Endothelial cell of umbilical vein (primary cell): ENCODE results near the gene UPP1. TPM values are rescaled to one million over a fixed set of nuclear protein-coding genes. Genes with fewer than 3 reads are reported as not detected.

Experiments
- BruUV-seq: library from RNA; stranded (reverse); fragments of 400-500 nt; replicated peaks from 2 replicates; lab custom pipeline; 2021; lab: Mats Ljungman, UMichigan
- CTCF ChIA-PET: fragments of 300-600, 350-600 bp; sonication (Branson Sonifier 250); formaldehyde crosslinking; loops from one replicate; lab custom pipeline; 2021; ENCODE audit warnings: antibody characterized with exemption, inconsistent platforms; lab: Charles Lee
- POLR2A ChIA-PET: fragments of 300-600, 350-600 bp; sonication (Branson Sonifier 250); formaldehyde crosslinking; loops from one replicate; lab custom pipeline; 2021; ENCODE audit warnings: antibody characterized with exemption, inconsistent platforms; lab: Charles Lee
- DNase-seq: peaks from one replicate; pipeline ENCODE4 v3.0.0-alpha.2; 2011; ENCODE audit warnings: low read depth, low spot score
- FAIRE-seq: peaks from 2 replicates; lab custom pipeline; 2011; peaks lifted over from hg19 to GRCh38; lab: Jason Lieb, UNC
- H2AFZ ChIP-seq: 2 replicates; pipeline ENCODE4 v1.6.0; 2012; ENCODE audit warnings: low read depth, low read length, control low read depth, inconsistent platforms
- H3K27ac ChIP-seq: 2 replicates; pipeline ENCODE4 v1.5.1; 2011; ENCODE audit warnings: low read depth, mild to moderate bottlenecking, control low read depth, low read length, moderate library complexity; ENCODE audit not compliant: insufficient read depth
- H3K27me3 ChIP-seq, 2 experiments: 2 replicates each; pipeline versions ENCODE4 v1.6.0 to v1.6.1; 2011; ENCODE audit warnings: low read length in 2 of 2, mixed read lengths in 1 of 2; ENCODE audit not compliant: control insufficient read depth in 2 of 2, insufficient read depth in 2 of 2
- H3K36me3 ChIP-seq, 2 experiments: 2 replicates in 1 of 2; 3 replicates in 1 of 2; pipeline ENCODE4 v1.5.1; 2011; ENCODE audit warnings: low read length in 2 of 2, mild to moderate bottlenecking in 1 of 2, moderate library complexity in 1 of 2; ENCODE audit not compliant: control insufficient read depth in 2 of 2, insufficient read depth in 2 of 2; ENCODE audit errors: extremely low read depth in 1 of 2
- H3K4me1 ChIP-seq: 3 replicates; pipeline ENCODE4 v1.5.1; 2011; ENCODE audit warnings: mild to moderate bottlenecking, low read length; ENCODE audit not compliant: control insufficient read depth, insufficient read depth; ENCODE audit errors: extremely low read depth
- H3K4me2 ChIP-seq: 2 replicates; pipeline ENCODE4 v1.6.1; 2011; ENCODE audit warnings: low read length, control low read depth, mixed read lengths; ENCODE audit not compliant: insufficient read depth
- H3K4me3 ChIP-seq, 3 experiments: fragments of 200-600 bp in 1 of 3; sonication (generic), shearing (Covaris generic) in 1 of 3; replicated peaks in 1 of 3; 2 replicates each; pipeline ENCODE4 v1.5.1; 2011 to 2016; ENCODE audit warnings: control low read depth in 3 of 3, low read length in 3 of 3, mild to moderate bottlenecking in 2 of 3, inconsistent platforms in 1 of 3, low read depth in 1 of 3, moderate library complexity in 1 of 3; ENCODE audit not compliant: insufficient read depth in 1 of 3
- H3K79me2 ChIP-seq: 2 replicates; pipeline ENCODE4 v1.6.0; 2012; ENCODE audit warnings: low read length, inconsistent platforms; ENCODE audit not compliant: control insufficient read depth, insufficient read depth
- H3K9ac ChIP-seq: replicated peaks from 2 replicates; pipeline ENCODE3; 2011; ENCODE audit warnings: low read length, control low read depth; ENCODE audit not compliant: insufficient read depth; ENCODE audit errors: extremely low read depth
- H3K9me1 ChIP-seq: replicated peaks from 3 replicates; pipeline ENCODE4 v1.6.0; 2011; ENCODE audit warnings: mild to moderate bottlenecking, low read length; ENCODE audit not compliant: control insufficient read depth, insufficient read depth; ENCODE audit errors: extremely low read depth
- H3K9me3 ChIP-seq: replicated peaks from 2 replicates; pipeline ENCODE4 v1.5.1; 2012; ENCODE audit warnings: low read length, inconsistent platforms; ENCODE audit not compliant: control insufficient read depth, insufficient read depth
- H4K20me1 ChIP-seq: replicated peaks from 2 replicates; pipeline ENCODE3; 2011; ENCODE audit warnings: mild to moderate bottlenecking, low read length; ENCODE audit not compliant: control insufficient read depth, insufficient read depth; ENCODE audit errors: extremely low read depth
- CTCF ChIP-seq, 2 donors: IDR thresholded peaks; 1 replicate in 1 of 2; 2 replicates in 1 of 2; pipeline ENCODE4 v1.5.1; 2011; ENCODE audit warnings: low read length in 2 of 2, mild to moderate bottlenecking in 2 of 2, moderate library complexity in 2 of 2, control low read depth in 1 of 2, inconsistent platforms in 1 of 2, low read depth in 1 of 2; ENCODE audit not compliant: insufficient read depth in 1 of 2; ENCODE audit errors: extremely low read depth in 1 of 2
- EZH2 ChIP-seq: IDR thresholded peaks from 2 replicates; pipeline ENCODE4 v1.6.1; 2012; ENCODE audit warnings: borderline replicate concordance, low read depth, mild to moderate bottlenecking, moderate library complexity, low read length, inconsistent platforms; ENCODE audit not compliant: severe bottlenecking
- FOS ChIP-seq: IDR thresholded peaks from 2 replicates; pipeline ENCODE4 v1.6.1; 2011; ENCODE audit warnings: mild to moderate bottlenecking, low read length, moderate library complexity, borderline replicate concordance; ENCODE audit not compliant: insufficient read depth
- GATA2 ChIP-seq: IDR thresholded peaks from 2 replicates; pipeline ENCODE4 v1.7.0; 2011; ENCODE audit warnings: low read depth, mild to moderate bottlenecking, moderate library complexity, mixed read lengths, low read length; ENCODE audit not compliant: insufficient read length, insufficient read depth
- JUN ChIP-seq: IDR thresholded peaks from 2 replicates; pipeline ENCODE4 v1.6.1; 2011; ENCODE audit warnings: borderline replicate concordance, low read depth; ENCODE audit not compliant: insufficient read length, insufficient read depth
- MAX ChIP-seq: IDR thresholded peaks from 2 replicates; pipeline ENCODE4 v1.6.1; 2011; ENCODE audit not compliant: insufficient read depth, insufficient read length
- MYC ChIP-seq: IDR thresholded peaks from one replicate; pipeline ENCODE4 v1.6.1; 2011; ENCODE audit warnings: mild to moderate bottlenecking, low read depth, low read length
- POLR2A ChIP-seq: IDR thresholded peaks from 2 replicates; pipeline ENCODE4 v1.6.1; 2012; ENCODE audit warnings: low read depth, mild to moderate bottlenecking, control low read depth, low read length
- POLR2AphosphoS5 ChIP-seq: IDR thresholded peaks from 2 replicates; pipeline ENCODE4 v1.6.1; 2012; ENCODE audit warnings: low read depth, mild to moderate bottlenecking, control low read depth, low read length, moderate library complexity; ENCODE audit not compliant: insufficient read depth
- dilution Hi-C: fragments of 300-500 bp; cut with MboI; formaldehyde crosslinking; loops from one replicate; pipeline ENCODE4 v1.15.0; 2019; ENCODE audit warnings: low sequenced_read_pairs; ENCODE audit not compliant: extremely low pct_ligation_motif_present
- intact Hi-C: fragments of 100-400 bp; cut with micrococcal nuclease; formaldehyde crosslinking; loops from one replicate; pipeline ENCODE4 v1.10.0; 2022
- polyA plus RNA-seq, 4 experiments: library from polyadenylated mRNA; depleted of rRNA in 3 of 4; stranded (reverse) in 3 of 4; unstranded in 1 of 4; fragments of >200 nt; gene quantifications; 2 replicates each; pipeline versions ENCODE4 v1.2.1 to v1.2.3, GENCODE V29; 2011 to 2012; ENCODE audit warnings: missing spikeins in 1 of 4
- total RNA-seq: library from RNA; stranded (reverse); gene quantifications from 2 replicates; pipeline ENCODE4 v1.2.3, GENCODE V29; 2021

UPP1 gene
- total and polyA plus RNA-seq, 2 donors (not counting 3 experiments of a cell fraction or from before 2014, with no cell fraction given) = 60.7 to 66.0 TPM

DNA sequence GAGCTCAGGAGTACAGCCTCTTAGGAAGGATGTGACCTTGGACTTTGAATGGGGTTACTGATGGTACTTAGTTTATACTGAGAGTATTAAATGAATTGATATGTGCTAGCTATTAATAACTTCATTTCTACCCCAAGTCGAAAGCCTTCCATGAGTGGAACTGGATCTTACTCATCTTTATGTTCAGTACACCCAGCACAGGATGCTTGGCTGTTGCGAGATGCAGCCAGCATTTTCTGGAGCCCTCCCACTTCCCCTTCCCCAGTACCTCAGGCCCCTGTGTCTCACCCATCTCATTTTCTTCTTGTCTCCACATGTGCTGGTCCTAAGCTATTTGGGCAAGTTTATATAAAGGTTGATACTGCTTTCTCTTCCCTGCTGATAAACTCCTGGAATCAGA, 7.2 kb downstream of the UPP1 start:
- H3K27ac ChIP-seq = peak overlapping the region; percentile 72
- no peak overlapping the region for H2AFZ ChIP-seq
- ChIA-PET POLR2A (interaction anchor here (0.7 to 1.0 kb wide), 3 partner anchors 9 to 1692 kb away, joined by 3 read pairs; no protein-coding TSS in a partner anchor), CTCF (interaction anchor here (0.9 to 2.1 kb wide), 5 partner anchors 9 to 151 kb away, joined by 3 to 7 read pairs (median 4); no protein-coding TSS in a partner anchor)
- intact Hi-C loops = no loop called here
- H3K9me3 ChIP-seq = no peaks in the 10 kb centered on the region
- peaks cover 54% of the 10 kb centered on the region for H3K79me2 ChIP-seq
- peaks cover 36% of the 10 kb centered on the region for H3K4me1 ChIP-seq
- H3K27me3 ChIP-seq = no peaks in the 10 kb centered on the region
- H3K4me2 ChIP-seq = peak overlapping the region; percentile 38
- no peak overlapping the region for H3K4me3 ChIP-seq
- no peak for TF ChIP-seq POLR2A
- no peak for TF ChIP-seq FOS
- no peak for TF ChIP-seq JUN
- TF ChIP-seq POLR2AphosphoS5 = no peak
- no peak for TF ChIP-seq CTCF (IDR thresholded peaks at IDR 0.05; ENCODE audit: extremely low read depth in 1 of 2, insufficient read depth in 1 of 2, low read depth in 1 of 2, low read length in 2 of 2)
- TF ChIP-seq GATA2 = no peak
- no peak for TF ChIP-seq MYC
- TF ChIP-seq EZH2 = no peak
- TF ChIP-seq MAX = no peak
- DNase-seq = no peak
- dilution Hi-C loops = no loop called here
- H3K9me1 ChIP-seq = no peaks in the 10 kb centered on the region
- H3K36me3 ChIP-seq = peaks cover 18 to 28% of the 10 kb centered on the region in 2 experiments
- no TSS peak for BruUV-seq
- no peak overlapping the region for H3K9ac ChIP-seq
- no peaks in the 10 kb centered on the region for H4K20me1 ChIP-seq
- peak; percentile 15 for FAIRE-seq
